HG03095 (cell line): Measurements from ENCODE around the gene DUSP10.
A peak's percentile ranks its signal among the peaks of the same experiment; 100 is the strongest.

ENCODE experiments used
- ATAC-seq: cut with Tn5 transposase; IDR thresholded peaks from one replicate; pipeline ENCODE4 v1.9.1; 2021; ENCODE audit warnings: moderate library complexity; ENCODE audit not compliant: unreplicated experiment

DUSP10 gene

DNA sequence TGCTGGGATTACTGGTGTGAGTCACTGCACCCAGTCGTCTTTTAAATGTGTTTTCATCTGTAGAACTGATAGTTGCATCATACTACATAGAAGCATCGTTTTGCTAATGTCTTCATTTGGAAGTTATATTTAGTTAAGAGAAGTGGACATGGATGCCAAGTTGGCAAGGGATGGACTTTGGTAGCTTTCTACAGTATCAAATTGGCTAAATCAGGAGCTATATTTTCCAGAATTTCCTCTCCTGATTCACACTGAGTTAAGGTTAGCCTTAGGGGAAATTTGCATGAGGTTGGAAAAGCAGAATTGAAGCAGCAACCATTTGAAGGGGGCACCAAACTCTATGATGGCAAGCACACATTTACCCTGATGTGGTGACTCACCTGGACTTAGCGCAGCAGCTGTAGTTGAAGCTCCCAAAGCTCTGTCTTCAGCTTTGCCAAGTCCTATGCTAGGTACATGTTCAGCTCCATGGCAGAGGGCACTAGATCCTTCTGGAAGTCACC is 43.9 kb downstream of the DUSP10 start:
- no peak for ATAC-seq

DNA sequence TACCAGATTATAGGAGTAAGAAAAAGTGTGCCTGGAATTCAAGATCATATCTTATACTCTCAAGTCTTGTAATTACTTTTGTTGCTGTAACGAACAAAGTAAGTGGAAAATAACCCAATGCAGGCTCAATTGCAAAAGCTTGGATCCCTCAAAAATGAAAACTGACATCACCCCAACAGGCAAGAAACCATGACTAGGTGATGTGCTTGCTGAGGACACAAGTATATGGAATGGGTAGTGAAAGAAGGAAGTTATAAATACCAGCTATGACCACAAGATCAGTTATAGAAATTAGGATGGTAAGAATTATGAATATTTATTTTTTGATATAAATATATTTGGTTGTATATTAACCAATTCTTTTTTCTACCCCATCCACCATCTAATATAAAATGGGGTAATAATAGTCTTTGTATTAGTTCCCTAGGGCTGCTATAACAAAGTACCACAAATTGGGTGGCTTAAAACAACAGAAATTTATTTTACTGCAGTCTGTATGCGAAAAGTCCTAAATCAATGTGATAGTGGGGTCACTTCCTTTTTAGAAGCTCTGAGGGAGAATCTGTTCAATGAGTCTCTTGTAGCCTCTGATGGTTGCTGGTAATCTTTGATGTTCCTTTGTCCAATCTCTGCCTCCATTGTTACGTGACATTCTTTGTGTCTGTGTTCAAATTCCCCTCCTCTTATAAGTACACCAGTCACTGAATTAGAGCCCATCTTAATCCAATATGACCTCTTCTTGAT is 45.0 kb downstream of the DUSP10 start:
- no peak for ATAC-seq

DNA sequence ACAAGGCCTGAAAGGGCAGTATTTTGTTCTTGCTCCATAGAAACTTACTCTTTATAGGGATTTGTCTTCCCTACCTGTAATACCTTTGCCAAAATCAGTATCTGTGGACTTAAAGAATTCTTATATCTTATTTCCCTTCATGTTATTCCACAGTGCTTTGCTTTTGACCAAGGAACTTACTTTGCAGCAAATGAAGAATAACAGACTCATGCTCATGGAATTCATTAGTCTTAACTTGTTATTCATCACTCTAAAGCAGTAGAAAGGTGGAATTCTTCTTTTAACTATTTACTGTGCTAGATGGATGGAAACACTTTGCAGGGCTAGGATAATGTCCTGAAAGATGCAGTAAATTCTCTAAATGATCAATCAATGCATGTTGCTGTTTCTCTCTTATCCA is 45.9 kb downstream of the DUSP10 start:
- ATAC-seq = no peak

DNA sequence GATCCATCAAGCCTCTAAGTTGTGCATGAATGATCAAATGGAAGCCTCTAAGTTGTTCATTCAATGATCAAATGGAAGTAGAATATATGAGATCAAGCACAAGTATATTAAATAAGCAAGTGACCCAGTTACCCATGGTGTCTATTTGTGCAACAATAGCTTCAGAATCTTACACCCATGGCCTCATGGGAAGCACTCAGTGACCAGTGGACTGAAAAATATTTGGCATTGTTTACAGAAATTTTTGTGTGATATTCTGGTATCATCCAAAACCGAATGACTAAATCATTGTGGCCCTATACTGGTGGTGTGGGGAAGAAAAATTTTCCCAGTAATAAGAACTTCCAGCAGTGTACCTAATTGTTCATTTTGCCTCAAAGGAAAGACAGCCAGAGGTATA is 46.6 kb downstream of the DUSP10 start:
- ATAC-seq = no peak

DNA sequence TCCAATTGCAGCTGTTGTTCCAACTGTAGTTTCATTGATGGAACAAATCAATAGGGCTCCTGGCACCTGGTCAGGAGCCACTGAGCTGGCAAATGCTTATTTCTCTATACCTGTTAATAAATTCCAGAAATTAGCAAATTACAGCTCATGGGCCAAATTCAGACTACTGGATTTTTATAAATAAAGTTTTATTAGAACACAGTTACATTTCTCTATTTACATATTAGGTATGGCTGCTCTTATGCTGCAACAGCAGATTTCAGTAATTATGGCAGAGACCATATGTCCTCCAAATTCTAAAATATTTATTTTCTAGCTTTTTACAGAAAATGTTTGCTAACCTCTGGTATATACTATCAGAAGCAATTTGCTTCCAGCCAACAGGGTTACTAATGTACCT is 47.8 kb downstream of the DUSP10 start:
- ATAC-seq = no peak

DNA sequence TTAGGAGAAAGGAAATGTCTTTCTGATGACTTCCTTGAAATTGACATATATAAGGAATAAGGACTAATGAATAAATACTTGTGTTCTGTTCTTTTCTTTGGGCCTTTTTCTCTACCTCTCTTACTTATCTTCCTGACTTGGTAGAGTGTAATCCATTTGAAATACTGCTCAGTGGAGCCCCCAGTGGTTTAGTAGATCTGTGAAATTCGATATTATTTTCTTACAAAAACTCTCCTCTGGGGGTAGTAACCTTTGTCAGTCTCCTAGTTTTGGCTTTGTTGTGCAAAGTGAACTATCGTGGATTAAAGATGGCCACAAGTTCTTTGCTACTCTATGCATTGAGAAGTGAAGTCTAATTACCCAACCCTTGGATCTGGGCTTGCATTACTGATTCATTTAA is 48.8 kb downstream of the DUSP10 start:
- ATAC-seq = no peak

DNA sequence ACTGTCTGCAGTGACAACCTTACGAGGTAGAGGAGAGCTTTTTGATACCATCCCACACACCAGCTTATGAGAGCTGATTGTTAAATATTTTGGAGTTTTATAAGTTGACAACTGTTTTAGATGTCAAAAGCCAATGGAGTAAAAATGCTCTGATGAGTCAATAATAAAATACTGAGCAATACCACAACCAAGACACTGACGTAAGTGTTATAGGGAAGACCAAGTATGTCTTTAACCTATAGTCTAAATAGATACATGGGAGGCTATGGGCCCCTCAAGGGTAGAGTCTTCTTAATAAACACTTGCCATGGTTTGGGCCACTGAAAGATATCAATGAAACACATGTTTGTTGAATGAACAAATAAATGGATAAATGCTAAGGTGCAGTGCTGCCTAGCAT is 49.2 kb downstream of the DUSP10 start:
- ATAC-seq = no peak

DNA sequence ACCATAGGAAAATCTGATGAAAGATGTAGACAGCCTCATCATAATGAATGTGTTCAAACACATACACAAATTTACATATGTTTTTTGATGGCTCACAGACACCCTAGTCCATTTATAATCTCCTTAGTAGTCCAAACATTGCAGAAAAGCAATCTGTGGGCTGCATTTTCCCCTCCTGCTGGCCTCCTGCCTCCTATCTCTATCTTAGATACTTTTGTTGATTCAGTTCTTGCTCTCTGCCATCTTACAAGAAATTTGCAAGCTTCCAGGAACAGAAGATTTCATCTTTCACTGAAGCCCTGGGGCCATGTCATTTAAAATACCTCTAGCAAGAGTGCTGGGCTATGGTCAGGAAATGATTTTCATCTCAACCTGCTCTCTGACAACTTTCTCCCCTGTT is 50.6 kb downstream of the DUSP10 start:
- ATAC-seq = no peak

DNA sequence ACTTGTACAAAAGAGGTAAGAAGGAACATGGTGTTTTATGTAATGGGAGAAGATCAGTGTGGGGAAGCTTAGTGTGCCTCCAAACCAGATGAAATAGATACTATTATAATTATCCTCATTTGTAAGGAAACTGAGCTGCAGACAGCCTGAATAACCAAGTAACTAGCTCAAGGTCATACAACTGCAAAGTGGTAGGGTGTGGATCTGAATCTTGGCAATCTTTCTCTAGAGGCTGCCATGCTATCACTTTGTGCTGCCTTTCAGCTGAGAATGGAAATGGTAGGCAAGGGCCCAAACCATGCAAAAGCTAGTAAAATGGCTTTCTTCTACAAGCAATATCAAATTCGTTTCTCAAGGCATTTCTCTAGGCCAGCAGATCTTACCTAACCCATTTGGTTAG is 51.0 kb downstream of the DUSP10 start:
- no peak for ATAC-seq

DNA sequence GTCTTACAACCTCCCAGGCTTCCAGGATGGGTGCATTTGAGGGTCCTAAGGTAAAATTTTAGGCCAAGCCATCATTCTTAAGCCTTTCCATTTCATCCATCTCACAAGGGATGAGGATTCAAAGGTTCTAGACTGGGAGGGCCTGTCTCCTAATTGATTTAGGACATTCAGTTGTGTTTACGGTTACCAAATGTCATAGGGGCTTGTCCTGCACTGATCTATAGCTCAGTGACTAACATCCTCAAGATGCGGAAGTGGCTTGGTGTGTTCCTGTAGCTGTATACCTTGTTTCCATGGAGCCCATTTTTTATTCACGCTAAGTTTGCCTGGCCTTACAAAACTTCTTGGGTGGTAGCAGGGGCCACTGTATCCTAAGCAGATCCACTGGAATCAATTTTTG is 52.8 kb downstream of the DUSP10 start:
- no peak for ATAC-seq

DNA sequence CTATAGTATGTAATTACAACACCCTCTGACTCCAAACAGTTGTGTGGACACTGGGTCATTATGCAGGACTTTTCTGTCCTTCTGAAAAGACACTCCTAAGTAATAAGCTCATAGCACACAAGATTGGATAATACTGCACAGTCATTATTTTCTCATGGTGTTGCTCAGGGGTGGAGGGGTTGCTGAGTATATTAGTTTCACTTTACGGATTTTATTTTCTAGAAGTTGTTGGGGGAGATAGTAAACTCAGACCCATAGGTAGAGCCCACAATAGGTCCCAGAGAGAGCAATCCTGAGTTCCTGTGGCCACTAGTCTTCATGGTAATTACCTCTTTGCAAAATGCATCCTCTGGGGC is 53.4 kb downstream of the DUSP10 start:
- ATAC-seq = no peak

DNA sequence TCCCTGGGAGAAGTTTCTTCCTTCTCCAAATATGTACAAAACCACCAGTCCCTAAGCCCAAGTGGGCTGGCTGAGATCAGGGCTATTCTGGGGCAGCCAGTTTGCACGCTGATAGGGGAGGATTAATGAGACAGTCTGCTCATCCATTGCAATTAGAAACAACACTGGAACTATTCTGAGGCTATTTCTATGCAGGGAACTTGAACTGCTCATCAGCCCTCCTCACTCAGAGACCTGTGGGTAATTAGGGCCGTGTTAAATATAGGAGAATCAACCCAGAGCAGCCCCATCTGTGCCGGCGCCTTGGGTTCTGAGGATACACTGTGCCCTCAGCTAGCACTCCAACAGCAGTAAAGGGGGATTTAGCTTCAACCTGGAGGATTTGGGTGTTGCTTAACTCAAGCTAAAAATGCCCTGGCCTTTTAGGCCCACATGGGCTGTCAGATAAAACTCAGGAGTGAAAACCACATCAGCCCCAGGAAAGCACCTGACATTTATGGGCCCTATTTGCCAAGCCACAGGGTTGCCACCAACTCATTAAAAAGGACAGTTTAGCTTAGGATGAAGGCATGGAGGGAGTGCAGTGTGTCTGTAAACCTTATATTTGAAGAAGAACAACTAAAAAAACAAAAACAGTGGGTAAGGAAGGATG is 53.9 kb downstream of the DUSP10 start:
- no peak for ATAC-seq

DNA sequence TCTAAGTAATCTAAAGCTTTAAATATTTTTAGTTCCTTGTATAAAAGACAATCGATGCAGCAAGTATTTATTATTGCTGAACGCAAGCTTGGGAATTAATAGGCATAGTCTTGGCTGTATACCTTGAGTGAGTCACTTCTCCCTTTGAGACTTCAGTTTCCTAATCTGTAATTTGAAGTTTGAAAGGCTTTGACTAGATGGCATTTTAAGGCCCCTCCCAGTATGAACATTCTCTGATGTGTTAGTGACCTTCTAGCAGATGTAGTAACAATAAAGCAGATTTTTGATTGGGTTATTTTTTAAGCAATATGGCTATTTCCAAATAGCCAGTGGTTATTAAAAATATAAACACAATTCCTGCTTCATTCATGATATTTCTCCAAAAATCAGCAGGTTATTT is 58.2 kb downstream of the DUSP10 start:
- no peak for ATAC-seq

DNA sequence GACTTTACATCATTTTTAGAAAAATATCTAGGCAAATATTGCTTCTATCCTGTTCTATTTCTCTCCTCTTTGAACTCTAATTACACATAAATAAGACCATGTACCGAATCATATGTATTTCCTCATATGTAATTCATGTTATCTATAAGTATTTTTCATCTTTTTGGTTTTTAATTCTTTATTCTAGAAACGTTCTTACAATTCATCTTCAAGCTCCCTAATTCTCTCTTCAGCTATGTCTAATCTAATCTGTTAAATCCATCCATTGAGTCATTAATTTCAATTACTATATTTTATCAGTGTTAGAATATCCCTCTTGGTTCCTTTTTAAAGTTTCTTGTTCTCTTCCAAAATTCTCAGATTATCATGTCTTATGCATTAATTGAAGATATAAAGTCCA is 61.8 kb downstream of the DUSP10 start:
- no peak for ATAC-seq

DNA sequence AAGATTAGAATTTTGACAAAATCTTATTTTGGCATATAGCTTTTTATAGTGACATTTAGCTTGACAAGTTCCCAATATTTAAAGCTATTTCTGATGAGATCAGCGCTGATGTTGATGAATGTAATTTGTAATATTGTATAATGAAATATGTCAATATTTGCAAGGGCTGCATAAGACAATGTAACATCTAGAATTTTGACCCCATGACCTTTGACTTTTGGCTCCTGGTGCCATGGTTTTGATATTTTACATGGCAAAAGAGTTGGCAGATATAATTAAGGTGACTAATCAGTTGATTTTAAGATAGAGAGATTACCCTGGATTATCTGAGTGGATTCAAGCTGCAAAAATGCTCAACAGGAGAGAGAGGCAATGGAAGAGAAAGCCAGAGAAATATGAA is 63.9 kb downstream of the DUSP10 start:
- no peak for ATAC-seq

DNA sequence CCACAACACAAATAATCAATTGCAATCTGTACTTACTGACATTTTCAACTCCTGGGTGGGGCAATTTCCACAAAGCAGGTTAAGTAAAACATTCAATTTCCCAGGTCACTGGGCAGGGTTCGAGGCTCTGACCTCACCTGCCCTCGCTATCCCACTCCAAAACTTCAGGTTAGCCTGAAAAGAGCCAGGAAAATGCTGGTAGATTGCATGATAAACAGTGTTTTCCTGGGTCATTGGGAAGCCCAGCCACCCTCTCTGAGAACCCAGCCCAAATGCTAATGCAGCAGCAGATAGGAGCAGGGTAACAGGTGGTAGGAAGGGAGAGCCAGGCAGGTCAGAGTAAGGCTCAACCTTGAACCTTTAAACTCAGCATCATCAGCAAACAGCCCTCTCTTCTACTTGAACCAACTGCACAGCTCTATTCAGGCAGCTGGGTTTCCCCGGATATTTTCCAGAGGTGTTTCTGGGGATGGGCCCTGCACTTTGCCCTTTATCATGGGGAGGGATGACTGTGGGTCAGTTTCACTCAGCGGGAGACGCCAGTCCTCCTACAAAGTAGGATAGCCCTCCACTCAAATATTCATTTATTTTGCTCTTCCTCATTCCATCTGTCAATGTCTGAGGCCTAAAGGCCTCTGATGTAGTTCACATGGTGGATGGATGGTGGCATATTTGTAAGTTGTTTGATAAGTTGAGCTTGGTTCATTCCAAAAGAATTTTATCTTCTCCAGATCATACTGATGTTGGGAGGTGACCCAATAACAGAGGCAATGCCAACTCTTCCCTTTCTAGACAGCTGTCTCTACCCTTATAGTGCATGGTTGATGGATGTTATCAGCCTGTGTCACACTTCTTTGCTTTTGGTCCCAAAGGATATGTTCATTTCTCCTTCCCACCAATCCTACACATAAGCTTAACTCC is 65.7 kb downstream of the DUSP10 start:
- no peak for ATAC-seq

DNA sequence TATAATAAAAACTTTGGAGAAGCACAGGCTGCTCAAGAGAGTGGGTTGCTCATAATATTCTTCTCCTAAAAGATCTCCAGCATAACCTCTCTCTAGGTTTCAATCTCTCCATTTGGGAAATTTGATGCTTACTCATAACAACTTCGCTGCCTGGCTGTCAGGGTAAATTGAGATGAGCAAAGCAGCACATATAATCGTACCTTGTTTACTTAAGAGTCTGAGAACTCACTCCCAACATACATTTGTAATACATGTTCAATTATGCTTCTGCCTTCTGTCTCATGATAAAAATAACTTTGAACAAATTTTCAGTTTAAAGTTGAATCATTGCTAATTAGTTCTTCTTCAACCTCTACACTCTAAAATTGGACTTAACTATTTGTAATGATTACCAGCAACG is 68.9 kb downstream of the DUSP10 start:
- ATAC-seq = no peak

DNA sequence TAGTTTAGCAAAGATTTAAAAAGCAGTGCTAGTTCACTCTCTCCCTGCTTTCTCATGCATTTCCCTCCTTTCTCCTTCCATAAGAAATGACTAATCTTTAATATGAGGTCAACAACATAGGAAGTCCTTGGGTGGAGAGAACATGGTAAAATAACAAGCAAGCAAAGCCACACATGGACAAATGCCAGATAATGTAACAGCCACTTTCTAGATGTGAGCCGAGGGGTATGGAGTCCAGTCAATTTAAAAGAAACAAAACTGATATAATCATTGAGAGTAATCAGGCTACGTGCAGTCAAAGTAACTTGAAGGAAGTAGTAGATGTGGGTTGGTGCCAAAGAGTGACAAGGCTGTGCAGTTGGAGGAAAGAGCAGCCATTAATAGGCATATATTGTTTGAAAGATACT is 69.6 kb downstream of the DUSP10 start:
- ATAC-seq = no peak

DNA sequence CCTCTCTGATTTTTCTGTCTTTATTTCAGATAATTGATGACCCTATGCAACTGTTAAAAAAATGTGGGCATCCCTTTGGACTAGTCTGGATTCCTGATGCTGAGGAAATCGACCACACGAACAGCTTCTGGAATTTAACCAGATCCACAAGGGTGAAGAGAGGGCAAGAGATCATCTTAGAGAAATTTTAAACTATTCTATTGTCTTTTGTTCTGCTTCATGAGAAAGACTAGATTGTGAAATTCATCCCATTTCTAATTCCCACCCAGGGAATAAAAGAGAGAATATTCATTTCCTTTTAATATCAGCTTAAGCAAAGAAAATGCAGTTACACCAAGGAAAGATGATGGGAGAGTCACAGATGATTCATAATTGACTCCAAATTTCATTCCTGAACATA is 71.8 kb downstream of the DUSP10 start:
- ATAC-seq = no peak

DNA sequence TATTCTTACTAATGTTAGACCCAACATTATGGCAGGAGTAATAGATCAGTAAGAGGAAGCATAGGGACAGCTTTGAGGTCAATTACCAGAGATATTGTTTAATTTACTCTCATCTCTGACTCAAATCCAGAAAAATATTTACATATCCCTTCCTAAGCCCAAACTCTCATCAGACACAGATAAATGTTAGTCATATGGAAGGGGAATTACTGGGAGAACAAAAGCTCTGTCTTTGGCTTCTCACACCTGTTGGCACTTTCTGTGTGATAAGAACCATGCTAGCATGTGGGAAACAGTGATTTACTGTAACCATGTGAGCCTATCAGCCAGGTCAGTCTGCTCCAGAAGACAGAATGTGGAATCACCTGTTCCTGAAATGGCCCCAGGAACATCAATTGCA is 72.4 kb downstream of the DUSP10 start:
- no peak for ATAC-seq

DNA sequence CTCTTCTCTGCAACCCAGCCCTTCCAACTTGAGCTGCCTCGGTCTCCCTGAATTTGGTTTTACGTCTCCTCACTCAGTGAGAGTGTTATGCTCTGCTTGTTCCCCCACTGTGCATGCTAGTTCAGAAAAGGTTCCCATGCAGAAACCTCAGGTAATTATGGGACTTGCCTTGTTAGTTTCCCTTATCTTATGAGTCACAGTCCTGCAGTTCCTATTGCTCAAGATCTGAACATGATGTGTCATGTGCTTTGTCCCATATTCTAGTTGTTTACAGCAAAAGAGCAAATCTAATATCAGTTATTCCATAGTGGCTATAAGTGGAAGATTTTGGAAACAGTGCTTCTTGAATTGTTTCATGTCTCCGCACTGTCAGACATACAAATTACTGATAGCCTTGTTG is 74.4 kb downstream of the DUSP10 start:
- peak; percentile 93 for ATAC-seq

DNA sequence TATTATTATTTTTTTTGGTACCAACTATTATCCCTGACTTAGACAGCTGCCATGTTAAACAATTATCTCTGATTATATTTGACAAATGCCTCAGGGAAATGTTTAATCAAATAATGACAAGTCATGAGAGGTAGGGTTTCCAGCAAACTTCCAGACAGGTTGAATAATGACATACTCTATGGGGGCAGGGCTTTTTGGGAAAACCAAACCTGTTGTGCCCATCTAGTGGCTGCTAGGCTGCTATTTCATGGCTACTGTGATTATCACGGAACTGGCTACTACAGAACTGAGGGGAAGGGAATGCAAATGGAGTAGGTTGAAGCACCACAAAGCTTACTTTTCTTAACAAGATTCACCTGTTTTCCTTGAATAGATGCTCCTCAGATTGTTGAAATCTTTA is 77.6 kb downstream of the DUSP10 start:
- ATAC-seq = no peak
